Skeletal muscle tissue (tissue), 4 donors: Measurements from ENCODE around the gene WNT7A. TPM values are rescaled to one million over a fixed set of nuclear protein-coding genes. Genes with fewer than 3 reads are reported as not detected.

Source experiments
- H3K27ac ChIP-seq: one replicate; pipeline ENCODE4 v1.7.0; 2013; ENCODE audit warnings: mild to moderate bottlenecking, low read depth, low read length, inconsistent platforms
- H3K27me3 ChIP-seq, 3 donors: one replicate each; pipeline ENCODE4 v1.7.0; 2013; ENCODE audit warnings: low read length in 3 of 3; ENCODE audit not compliant: control insufficient read depth in 3 of 3, insufficient read depth in 3 of 3
- H3K36me3 ChIP-seq, 3 donors: one replicate each; pipeline ENCODE4 v1.7.0; 2013; ENCODE audit warnings: low read length in 3 of 3; ENCODE audit not compliant: control insufficient read depth in 3 of 3, insufficient read depth in 3 of 3
- H3K4me1 ChIP-seq, 3 donors: one replicate each; pipeline ENCODE4 v1.7.0; 2013; ENCODE audit warnings: low read length in 3 of 3, mild to moderate bottlenecking in 3 of 3; ENCODE audit not compliant: control insufficient read depth in 3 of 3, insufficient read depth in 3 of 3
- H3K4me3 ChIP-seq, 3 donors: one replicate each; pipeline ENCODE4 v1.7.0; 2013; ENCODE audit warnings: low read length in 3 of 3
- H3K9ac ChIP-seq, 3 donors: one replicate each; pipeline ENCODE4 v1.7.0; 2013; ENCODE audit warnings: low read length in 3 of 3, mild to moderate bottlenecking in 3 of 3, moderate library complexity in 2 of 3, low read depth in 1 of 3
- H3K9me3 ChIP-seq, 3 donors: one replicate each; pipeline ENCODE4 v1.7.0; 2013; ENCODE audit warnings: low read length in 3 of 3; ENCODE audit not compliant: control insufficient read depth in 3 of 3
- total RNA-seq: library from RNA; depleted of rRNA; stranded (reverse); fragments of >200 nt; gene quantifications from one replicate; pipeline ENCODE4 v1.2.3, GENCODE V29; 2014
- donor health status: Osteomylitis.

The WNT7A gene
- total RNA-seq, 1 donor from 2014 or later, result not detected

DNA sequence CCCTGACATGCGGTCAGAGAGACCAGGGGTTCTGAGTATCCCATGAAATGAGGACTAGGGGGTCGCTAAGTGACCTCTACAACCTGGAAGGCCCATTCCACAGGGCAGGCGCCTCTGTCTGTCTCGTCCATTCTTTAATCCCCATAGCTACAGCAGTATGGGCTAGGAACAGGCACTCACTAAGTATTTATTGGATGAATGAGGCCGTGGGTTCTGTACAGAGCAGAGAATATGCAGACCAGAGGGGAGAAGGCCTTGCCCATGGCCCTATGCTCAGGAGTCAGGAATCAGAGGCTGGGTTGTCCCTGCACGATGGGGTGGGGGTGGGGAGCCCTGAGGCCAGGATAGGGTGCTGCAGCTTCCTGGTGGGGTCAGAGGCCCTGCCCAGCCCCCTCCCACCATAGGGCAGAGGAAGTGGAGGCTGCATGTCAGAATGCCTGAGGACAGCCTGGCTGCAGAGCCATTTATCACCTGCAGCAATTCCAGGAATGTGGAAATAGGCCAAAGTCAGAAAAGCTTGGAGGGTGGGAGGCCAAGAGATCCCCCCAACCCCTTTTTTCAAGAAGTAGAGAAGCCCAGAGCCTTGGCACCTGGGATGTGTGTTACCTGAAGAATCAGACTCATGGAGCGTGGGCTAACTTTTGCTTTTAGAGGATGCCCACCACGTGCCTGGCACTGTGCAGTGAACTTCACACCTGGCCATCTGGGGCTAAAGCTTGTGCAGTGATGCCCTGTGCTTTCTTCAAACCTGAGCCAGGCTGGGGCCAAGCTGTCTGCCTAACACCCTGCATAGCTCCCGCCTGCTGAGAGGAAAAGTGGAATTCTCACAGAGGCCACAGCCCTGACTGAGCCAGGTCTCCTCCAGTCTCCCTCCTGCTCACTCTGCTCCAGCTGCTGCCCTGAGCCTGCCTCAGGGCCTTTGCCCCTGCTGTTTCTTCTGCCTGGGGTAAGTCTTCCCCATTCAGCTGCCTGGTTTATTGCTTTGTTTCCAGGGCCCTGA lies 109.4 kb downstream of the WNT7A start:
- no peaks in the 10 kb centered on the region for H3K36me3 ChIP-seq
- no peak overlapping the region for H3K4me3 ChIP-seq
- no peaks in the 10 kb centered on the region for H3K9me3 ChIP-seq
- H3K27me3 ChIP-seq, result peaks cover 0 to 17% (median 11%) of the 10 kb centered on the region in 3 donors
- H3K4me1 ChIP-seq, result no peaks in the 10 kb centered on the region
- H3K27ac ChIP-seq, result no peak overlapping the region
- H3K9ac ChIP-seq, result no peak overlapping the region

DNA sequence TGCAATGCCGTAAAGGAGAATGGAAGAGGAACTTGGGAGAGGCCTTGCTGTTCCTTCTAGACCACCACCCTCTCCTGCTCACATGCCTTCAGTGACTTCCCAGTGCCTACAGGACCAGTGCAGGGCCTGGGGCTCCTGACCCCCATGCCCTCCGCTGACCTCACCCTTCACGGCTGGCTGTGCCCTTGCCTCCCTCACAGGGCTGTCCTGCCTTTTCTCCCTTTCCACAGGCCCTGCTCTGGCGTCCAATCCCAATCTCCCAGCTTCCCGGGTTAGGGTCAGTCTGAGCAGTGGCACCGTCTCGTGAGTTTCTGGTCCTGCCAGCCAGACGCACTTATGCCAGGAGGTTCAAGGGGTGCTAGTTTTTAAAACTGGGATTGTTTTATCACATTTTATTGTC lies 110.4 kb downstream of the WNT7A start:
- no peak overlapping the region for H3K27ac ChIP-seq
- H3K4me1 ChIP-seq, result no peaks in the 10 kb centered on the region
- H3K27me3 ChIP-seq, result peaks cover 0 to 17% (median 11%) of the 10 kb centered on the region in 3 donors
- peaks cover 0 to 2% (median 0%) of the 10 kb centered on the region in 3 donors for H3K9me3 ChIP-seq
- H3K36me3 ChIP-seq, result no peaks in the 10 kb centered on the region
- H3K4me3 ChIP-seq, result no peak overlapping the region
- no peak overlapping the region for H3K9ac ChIP-seq

DNA sequence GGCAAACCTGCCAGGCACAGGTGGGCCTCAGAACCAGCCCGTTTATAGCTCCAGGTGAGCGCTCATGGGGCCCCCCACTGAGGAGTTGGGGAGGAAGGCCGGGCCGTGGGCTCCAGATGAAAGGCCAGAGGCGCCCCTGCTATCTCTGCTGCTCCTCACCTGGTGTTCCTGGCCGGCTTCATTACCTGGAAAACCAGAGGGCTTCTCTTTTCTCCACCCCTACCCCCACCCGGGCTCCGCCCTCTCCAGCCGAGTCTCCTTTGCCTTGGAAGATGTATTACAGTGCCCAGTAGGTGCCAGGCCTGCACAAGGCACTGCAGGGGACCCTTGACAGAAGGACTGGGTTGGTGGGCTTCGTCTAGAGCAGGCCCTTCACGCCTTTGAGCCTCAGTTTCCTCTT lies 111.4 kb downstream of the WNT7A start:
- Histone ChIP-seq H3K36me3 (no peaks in the 10 kb centered on the region), H3K9ac (no peak overlapping the region), H3K4me3 (no peak overlapping the region), H3K9me3 (peaks cover 0 to 2% (median 0%) of the 10 kb centered on the region in 3 donors), H3K27ac (no peak overlapping the region), H3K27me3 (peaks cover 0 to 15% (median 6%) of the 10 kb centered on the region in 3 donors), H3K4me1 (no peaks in the 10 kb centered on the region)

DNA sequence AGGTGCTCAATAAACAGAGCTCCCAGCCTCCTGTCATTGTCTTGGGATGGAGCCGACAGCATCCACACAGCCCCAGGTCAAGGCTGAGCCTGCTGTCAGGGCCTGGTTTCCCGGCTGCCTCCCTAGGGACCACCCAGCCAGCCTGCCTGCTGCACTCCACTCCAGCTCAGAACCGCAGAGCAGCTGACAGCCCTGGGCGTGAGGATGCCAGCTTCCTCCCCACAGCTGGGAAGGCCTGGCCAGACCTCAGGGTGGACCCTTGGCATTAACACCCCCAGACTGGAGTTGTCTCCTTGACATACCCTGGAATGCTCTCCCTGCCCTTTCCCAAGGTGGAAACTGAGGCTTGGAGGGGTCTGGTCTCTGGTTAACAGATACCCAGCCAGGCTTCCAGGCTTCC lies 112.0 kb downstream of the WNT7A start:
- H3K27ac ChIP-seq, result no peak overlapping the region
- no peak overlapping the region for H3K4me3 ChIP-seq
- H3K9ac ChIP-seq, result no peak overlapping the region
- no peaks in the 10 kb centered on the region for H3K36me3 ChIP-seq
- peaks cover 0 to 13% (median 5%) of the 10 kb centered on the region in 3 donors for H3K27me3 ChIP-seq
- H3K9me3 ChIP-seq, result peaks cover 0 to 4% (median 3%) of the 10 kb centered on the region in 3 donors
- H3K4me1 ChIP-seq, result no peaks in the 10 kb centered on the region

DNA sequence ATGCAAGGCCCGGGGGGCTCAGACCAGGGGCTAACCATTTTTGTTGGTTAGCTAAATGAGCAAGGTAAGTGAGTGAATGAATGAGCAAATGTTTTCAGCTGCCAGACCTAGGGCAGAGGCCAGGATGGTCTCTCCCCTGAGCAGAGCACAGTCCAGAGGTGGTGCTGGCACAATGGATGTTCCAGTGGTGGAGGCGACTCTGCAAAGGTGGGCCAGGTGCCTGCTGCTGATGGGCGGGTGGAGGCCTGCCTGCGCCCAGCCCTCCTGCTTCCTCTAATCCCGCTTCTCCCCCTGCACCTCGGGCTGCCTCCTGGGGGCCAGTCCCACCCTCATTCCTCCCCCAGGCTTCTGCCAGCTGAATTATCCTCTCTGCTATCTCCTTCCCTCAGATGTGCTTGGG lies 112.8 kb downstream of the WNT7A start:
- H3K9me3 ChIP-seq, result peaks cover 0 to 4% (median 4%) of the 10 kb centered on the region in 3 donors
- H3K9ac ChIP-seq, result no peak overlapping the region
- no peak overlapping the region for H3K4me3 ChIP-seq
- no peaks in the 10 kb centered on the region for H3K4me1 ChIP-seq
- no peaks in the 10 kb centered on the region for H3K36me3 ChIP-seq
- H3K27ac ChIP-seq, result no peak overlapping the region
- H3K27me3 ChIP-seq, result peaks cover 0 to 12% (median 2%) of the 10 kb centered on the region in 3 donors

Other genes starting within 250 kb of the WNT7A start
- gene CHCHD4, start 244.8 kb upstream of the WNT7A start, total RNA-seq, result 12.5 TPM
- gene TMEM43, start 245.0 kb upstream of the WNT7A start, total RNA-seq, result 39.7 TPM